Sigmoid colon (tissue), 4 donors: Measurements from ENCODE around the gene GALNT14.

ENCODE experiments used
- CTCF ChIP-seq, 4 experiments: fragments of 450-650 bp in 3 of 4; fragments of 200-600 bp in 1 of 4; IDR thresholded peaks; one replicate each; pipeline ENCODE4 v1.5.1; 2016 to 2019; ENCODE audit warnings: antibody characterized with exemption in 4 of 4, mild to moderate bottlenecking in 3 of 4, moderate library complexity in 2 of 4
- EP300 ChIP-seq, 4 donors: sonication (generic); formaldehyde crosslinking; IDR thresholded peaks; one replicate each; pipeline ENCODE4 v1.6.1; 2017; ENCODE audit warnings: antibody characterized with exemption in 4 of 4
- POLR2AphosphoS5 ChIP-seq, 4 donors: sonication (generic); formaldehyde crosslinking; IDR thresholded peaks; one replicate each; pipeline ENCODE4 v1.6.1; 2017; ENCODE audit warnings: antibody characterized with exemption in 4 of 4

GRCh38 chr2:30883184-30883583 lies 255.1 kb downstream of the GALNT14 start:
- TF ChIP-seq POLR2AphosphoS5 (IDR thresholded peaks at IDR 0.05): no peak
- no peak for TF ChIP-seq CTCF (IDR thresholded peaks at IDR 0.05)
- TF ChIP-seq EP300 (IDR thresholded peaks at IDR 0.05): no peak
